ENCODE results near the gene XRCC5.

GRCh38 chr2:216210701-216211540 lies 101.8 kb downstream of the XRCC5 start:
- TF ChIP-seq CTCF (IDR thresholded peaks at IDR 0.05; ENCODE audit: low read length), result no peak
- no peak for TF ChIP-seq EZH2 (IDR thresholded peaks at IDR 0.05; ENCODE audit: borderline replicate concordance, low read length)

All from OCI-LY1 (cell line).